Measurements from ENCODE around the gene CST3. TPM values are rescaled to one million over a fixed set of nuclear protein-coding genes. Genes with fewer than 3 reads are reported as not detected.

The CST3 gene
- total and polyA plus RNA-seq, 4 donors, result 238 to 780 (median 641) TPM

DNA sequence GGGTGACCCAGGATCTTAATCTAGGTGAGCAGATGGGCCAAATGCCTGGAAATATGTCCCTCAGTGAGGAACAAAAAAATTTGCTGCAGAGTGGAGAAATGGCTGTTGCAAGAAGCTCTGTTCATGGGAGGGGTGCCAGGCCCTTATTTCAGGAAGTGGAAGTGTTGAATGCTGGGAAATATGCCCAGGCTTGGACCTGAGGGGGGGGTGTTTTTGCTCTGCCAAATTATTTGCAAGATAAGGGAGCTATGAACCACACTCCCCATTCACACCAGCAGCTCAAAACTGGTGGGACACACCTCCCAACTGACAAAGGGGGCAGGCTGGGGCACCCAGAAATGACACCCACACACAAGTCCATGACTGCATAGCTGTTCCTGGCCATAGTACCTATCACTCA, 42.4 kb upstream of the CST3 start:
- DNase-seq (no peak), ATAC-seq (ENCODE audit: insufficient read depth, low FRiP score) (no peak)
- H3K4me1 ChIP-seq (ENCODE audit: control insufficient read depth in 5 of 5, insufficient read depth in 5 of 5, low read length in 5 of 5), result peaks cover 0 to 4% (median 0%) of the 10 kb centered on the region in 5 donors
- peaks cover 0 to 2% (median 0%) of the 10 kb centered on the region in 4 donors for H3K9me3 ChIP-seq (ENCODE audit: control insufficient read depth in 4 of 4, insufficient read depth in 3 of 4, low read length in 3 of 4)
- H3K27me3 ChIP-seq (ENCODE audit: control insufficient read depth in 3 of 3, insufficient read depth in 3 of 3, low read length in 2 of 3), result no peaks in the 10 kb centered on the region
- TF ChIP-seq, protein P1, sequence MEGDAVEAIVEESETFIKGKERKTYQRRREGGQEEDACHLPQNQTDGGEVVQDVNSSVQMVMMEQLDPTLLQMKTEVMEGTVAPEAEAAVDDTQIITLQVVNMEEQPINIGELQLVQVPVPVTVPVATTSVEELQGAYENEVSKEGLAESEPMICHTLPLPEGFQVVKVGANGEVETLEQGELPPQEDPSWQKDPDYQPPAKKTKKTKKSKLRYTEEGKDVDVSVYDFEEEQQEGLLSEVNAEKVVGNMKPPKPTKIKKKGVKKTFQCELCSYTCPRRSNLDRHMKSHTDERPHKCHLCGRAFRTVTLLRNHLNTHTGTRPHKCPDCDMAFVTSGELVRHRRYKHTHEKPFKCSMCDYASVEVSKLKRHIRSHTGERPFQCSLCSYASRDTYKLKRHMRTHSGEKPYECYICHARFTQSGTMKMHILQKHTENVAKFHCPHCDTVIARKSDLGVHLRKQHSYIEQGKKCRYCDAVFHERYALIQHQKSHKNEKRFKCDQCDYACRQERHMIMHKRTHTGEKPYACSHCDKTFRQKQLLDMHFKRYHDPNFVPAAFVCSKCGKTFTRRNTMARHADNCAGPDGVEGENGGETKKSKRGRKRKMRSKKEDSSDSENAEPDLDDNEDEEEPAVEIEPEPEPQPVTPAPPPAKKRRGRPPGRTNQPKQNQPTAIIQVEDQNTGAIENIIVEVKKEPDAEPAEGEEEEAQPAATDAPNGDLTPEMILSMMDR (IDR thresholded peaks at IDR 0.05; ENCODE audit: control extremely low read depth, extremely low read depth), result no peak
- H3K36me3 ChIP-seq (ENCODE audit: control insufficient read depth in 4 of 4, insufficient read depth in 4 of 4, low read length in 4 of 4), result no peaks in the 10 kb centered on the region
- no peak overlapping the region for H3K9ac ChIP-seq (ENCODE audit: insufficient read depth in 1 of 2, low read length in 2 of 2)
- H3K4me3 ChIP-seq, result no peak overlapping the region
- H3K27ac ChIP-seq (ENCODE audit: low read depth in 1 of 2, low read length in 1 of 2), result no peak overlapping the region

DNA sequence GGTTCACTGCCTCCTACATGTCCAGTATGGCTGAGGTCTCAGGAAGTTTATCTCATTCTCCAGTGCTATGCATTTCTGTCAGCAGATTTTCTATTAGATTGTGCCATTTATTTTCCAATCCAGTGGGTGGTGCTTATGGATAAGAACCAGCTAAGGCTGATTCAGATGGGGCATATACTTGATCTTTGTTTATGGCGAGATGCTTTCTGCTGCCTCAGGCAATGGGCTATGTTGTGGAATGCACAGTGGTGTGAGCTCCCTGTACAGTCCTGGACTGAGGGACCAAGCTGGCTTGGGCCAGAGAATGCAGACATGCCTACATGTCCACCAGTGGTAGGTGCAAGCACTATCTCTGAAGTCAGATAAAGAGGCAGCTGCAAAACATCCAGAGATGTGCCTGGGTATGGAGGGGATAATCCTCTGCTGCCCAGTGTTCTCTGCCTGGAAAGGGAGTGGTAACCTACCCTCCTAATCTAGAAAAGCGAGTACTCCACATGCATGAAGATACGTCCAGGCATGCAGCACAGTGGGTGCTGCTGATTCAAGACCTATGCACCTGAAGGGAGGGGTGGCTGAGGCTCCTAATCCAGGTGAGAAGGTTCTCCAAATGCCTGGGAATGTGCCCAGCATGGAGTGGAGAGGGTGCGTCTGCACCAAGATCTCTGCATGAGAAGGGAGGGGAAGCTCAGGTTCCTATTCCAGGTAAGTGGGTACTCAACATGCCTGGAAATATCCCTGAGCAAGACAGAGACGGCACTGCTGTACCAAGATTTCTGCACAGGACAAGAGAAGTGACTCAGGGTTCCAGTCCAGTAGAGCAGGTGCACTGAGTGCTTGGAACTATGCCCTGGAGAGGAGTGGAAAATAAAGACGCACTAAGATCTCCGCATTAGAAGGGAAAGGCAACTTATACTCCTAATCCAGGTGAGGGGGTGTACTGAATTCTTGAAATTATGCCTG, 41.7 kb upstream of the CST3 start:
- H3K4me3 ChIP-seq, result no peak overlapping the region
- WGBS, 2 donors, result 83% methylated on average over 7 of the region's 7 CpGs
- peaks cover 0 to 4% (median 0%) of the 10 kb centered on the region in 5 donors for H3K4me1 ChIP-seq (ENCODE audit: control insufficient read depth in 5 of 5, insufficient read depth in 5 of 5, low read length in 5 of 5)
- ATAC-seq (ENCODE audit: insufficient read depth, low FRiP score) (no peak), DNase-seq (no peak)
- H3K27me3 ChIP-seq (ENCODE audit: control insufficient read depth in 3 of 3, insufficient read depth in 3 of 3, low read length in 2 of 3), result no peaks in the 10 kb centered on the region
- TF ChIP-seq, protein P1 (IDR thresholded peaks at IDR 0.05; ENCODE audit: control extremely low read depth, extremely low read depth), result no peak
- H3K36me3 ChIP-seq (ENCODE audit: control insufficient read depth in 4 of 4, insufficient read depth in 4 of 4, low read length in 4 of 4), result no peaks in the 10 kb centered on the region
- no peak overlapping the region for H3K9ac ChIP-seq (ENCODE audit: insufficient read depth in 1 of 2, low read length in 2 of 2)
- no peak overlapping the region for H3K27ac ChIP-seq (ENCODE audit: low read depth in 1 of 2, low read length in 1 of 2)
- H3K9me3 ChIP-seq (ENCODE audit: control insufficient read depth in 4 of 4, insufficient read depth in 3 of 4, low read length in 3 of 4), result peaks cover 0 to 2% (median 0%) of the 10 kb centered on the region in 4 donors

DNA sequence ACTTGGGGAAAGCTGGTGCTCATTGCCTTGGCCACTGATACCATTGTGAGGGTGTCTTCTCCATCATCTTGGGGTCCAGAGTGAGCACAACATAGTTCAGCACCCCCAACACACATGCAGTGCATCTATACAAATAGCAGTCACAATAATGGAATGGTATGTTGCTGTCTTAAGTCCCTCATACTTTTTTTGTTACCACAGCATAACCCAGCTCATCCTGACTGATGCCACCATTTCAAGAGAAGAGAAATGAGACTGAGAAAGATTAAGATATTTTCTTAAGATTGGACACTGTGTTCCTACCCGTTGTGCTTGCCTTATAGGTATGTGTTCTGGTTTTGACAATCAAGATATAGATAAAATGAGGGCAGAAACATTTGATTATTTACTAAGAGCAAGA, 35.5 kb upstream of the CST3 start:
- whole genome bisulfite sequencing, 2 donors, result 90 to 94% methylated on average over 1 of the region's 1 CpG
- no peak overlapping the region for H3K4me3 ChIP-seq

More for the DNA sequence above, 35.5 kb upstream of the CST3 start:
- no peak overlapping the region for H3K9ac ChIP-seq (ENCODE audit: insufficient read depth in 1 of 2, low read length in 2 of 2)
- no peaks in the 10 kb centered on the region for H3K36me3 ChIP-seq (ENCODE audit: control insufficient read depth in 4 of 4, insufficient read depth in 4 of 4, low read length in 4 of 4)
- no peaks in the 10 kb centered on the region for H3K27me3 ChIP-seq (ENCODE audit: control insufficient read depth in 3 of 3, insufficient read depth in 3 of 3, low read length in 2 of 3)
- peaks cover 0 to 2% (median 0%) of the 10 kb centered on the region in 5 donors for H3K4me1 ChIP-seq (ENCODE audit: control insufficient read depth in 5 of 5, insufficient read depth in 5 of 5, low read length in 5 of 5)
- H3K27ac ChIP-seq (ENCODE audit: low read depth in 1 of 2, low read length in 1 of 2), result no peak overlapping the region
- H3K9me3 ChIP-seq (ENCODE audit: control insufficient read depth in 4 of 4, insufficient read depth in 3 of 4, low read length in 3 of 4), result no peaks in the 10 kb centered on the region
- TF ChIP-seq, protein P1 (IDR thresholded peaks at IDR 0.05; ENCODE audit: control extremely low read depth, extremely low read depth), result no peak
- DNase-seq, result no peak
- no peak for ATAC-seq (ENCODE audit: insufficient read depth, low FRiP score)

All from lung (tissue), 12 donors.